NB4 (cell line): Measurements from ENCODE around the gene AMH.
A peak's percentile ranks its signal among the peaks of the same experiment; 100 is the strongest.

ENCODE experiments used
- DNase-seq: peaks from one replicate; pipeline ENCODE4 v3.0.0; 2010; ENCODE audit warnings: low read depth
- H3K4me3 ChIP-seq: one replicate; pipeline ENCODE4 v1.5.1; 2011; ENCODE audit warnings: mild to moderate bottlenecking, low read depth, low read length, moderate library complexity
- MYC ChIP-seq: IDR thresholded peaks from 2 replicates; pipeline ENCODE4 v1.6.1; 2011; ENCODE audit warnings: low read depth, low read length
- POLR2A ChIP-seq: IDR thresholded peaks from 2 replicates; pipeline ENCODE4 v1.6.1; 2011; ENCODE audit warnings: mild to moderate bottlenecking; ENCODE audit not compliant: insufficient read length; ENCODE audit errors: extremely low read depth
- TF ChIP-seq, protein P1 (sequence below): IDR thresholded peaks from 2 replicates; pipeline ENCODE4 v1.6.1; 2011; ENCODE audit warnings: low read depth, low read length
- TF ChIP-seq, protein P2 (sequence below): IDR thresholded peaks from one replicate; pipeline ENCODE4 v1.5.1; 2012; ENCODE audit warnings: low read depth, low read length

Gene AMH

DNA sequence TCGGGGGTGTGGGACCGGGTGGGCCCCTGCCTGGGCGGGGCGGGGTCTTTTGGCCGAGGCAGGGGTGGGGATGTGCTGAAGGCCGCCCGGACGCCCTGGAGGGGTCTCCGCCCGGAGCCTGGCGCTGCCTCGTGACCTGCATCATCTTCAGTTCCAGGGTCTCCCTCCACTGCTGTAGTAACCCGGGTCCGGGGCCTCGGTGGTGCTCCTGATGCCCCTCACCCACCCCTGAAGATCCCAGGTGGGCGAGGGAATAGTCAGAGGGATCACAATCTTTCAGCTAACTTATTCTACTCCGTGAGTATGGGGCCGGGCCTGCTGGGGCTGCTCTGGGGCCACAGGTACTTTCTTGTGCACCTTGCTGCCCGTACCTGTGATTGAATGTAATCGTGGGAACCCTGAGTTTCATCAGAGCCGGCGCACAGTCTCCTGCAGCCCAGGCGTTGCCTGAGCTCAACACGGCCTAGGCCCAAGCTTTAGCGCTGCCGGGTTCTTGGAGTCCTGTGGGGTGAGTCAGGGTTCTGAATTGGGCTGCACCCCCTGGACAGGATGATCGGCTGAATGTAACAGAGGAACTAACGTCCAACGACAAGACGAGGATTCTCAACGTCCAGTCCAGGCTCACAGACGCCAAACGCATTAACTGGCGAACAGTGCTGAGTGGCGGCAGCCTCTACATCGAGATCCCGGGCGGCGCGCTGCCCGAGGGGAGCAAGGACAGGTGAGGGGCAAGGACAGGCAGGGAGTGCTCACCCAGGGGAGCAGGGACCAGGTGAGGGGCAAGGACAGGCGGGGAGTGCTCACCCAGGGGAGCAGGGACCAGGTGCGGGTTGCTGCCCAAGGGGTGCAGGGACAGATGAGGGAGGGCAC lies 22.3 kb downstream of the AMH start:
- H3K4me3 ChIP-seq = peak overlapping the region; percentile 73
- TF ChIP-seq, protein P1, sequence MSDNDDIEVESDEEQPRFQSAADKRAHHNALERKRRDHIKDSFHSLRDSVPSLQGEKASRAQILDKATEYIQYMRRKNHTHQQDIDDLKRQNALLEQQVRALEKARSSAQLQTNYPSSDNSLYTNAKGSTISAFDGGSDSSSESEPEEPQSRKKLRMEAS = no peak
- TF ChIP-seq POLR2A (no peak), MYC (no peak)
- TF ChIP-seq, protein P2, sequence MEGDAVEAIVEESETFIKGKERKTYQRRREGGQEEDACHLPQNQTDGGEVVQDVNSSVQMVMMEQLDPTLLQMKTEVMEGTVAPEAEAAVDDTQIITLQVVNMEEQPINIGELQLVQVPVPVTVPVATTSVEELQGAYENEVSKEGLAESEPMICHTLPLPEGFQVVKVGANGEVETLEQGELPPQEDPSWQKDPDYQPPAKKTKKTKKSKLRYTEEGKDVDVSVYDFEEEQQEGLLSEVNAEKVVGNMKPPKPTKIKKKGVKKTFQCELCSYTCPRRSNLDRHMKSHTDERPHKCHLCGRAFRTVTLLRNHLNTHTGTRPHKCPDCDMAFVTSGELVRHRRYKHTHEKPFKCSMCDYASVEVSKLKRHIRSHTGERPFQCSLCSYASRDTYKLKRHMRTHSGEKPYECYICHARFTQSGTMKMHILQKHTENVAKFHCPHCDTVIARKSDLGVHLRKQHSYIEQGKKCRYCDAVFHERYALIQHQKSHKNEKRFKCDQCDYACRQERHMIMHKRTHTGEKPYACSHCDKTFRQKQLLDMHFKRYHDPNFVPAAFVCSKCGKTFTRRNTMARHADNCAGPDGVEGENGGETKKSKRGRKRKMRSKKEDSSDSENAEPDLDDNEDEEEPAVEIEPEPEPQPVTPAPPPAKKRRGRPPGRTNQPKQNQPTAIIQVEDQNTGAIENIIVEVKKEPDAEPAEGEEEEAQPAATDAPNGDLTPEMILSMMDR = no peak
- DNase-seq = peak; percentile 60

DNA sequence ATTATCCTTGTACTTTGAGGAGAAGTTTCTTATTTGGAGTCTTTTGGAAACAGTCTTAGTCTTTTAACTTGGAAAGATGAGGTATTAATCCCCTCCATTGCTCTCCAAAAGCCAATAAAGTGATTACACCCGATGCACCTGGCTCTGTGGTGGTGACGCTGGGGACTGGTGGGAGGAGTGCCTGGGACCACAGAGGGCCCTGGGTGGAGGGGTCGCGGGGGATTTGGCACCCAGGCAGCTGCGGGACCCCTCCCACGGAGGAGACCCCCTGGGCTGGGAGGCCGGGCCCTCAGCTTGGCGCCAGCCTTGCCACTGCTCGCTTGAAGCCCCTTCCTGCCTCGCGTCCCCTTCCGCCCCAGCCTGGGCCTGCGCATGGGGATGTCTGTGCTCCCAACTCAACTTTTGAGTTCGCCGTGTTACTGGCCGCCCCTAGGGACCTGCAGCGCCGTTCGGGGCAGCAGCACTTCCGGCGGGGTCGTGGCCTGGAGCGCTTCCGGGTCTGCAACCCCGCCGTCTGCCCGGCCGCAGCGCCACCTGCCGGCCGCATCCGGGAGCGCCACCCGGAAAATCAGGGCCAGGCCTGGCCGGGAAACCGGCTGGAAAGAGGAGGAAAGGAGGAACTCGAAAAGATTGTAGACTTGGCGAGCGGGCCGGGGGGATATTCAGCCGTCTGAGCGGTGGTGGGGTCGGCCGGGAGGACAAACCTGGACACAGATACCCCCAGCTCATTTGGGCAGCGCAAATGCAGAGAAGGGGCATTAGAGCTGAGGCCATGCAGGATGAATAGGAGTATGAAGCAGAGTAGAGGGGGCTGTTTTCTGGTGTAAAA lies 24.4 kb downstream of the AMH start:
- DNase-seq = peak; percentile 92
- H3K4me3 ChIP-seq = peak overlapping the region; percentile 65
- TF ChIP-seq POLR2A = peak; percentile 32
- 0 out of 2 replicates have a peak, but pooled peaks have one; percentile 31 for TF ChIP-seq MYC
- TF ChIP-seq, protein P2 = peak; percentile 65
- TF ChIP-seq, protein P1 = no peak; the same call in 1 of the 2 replicates

DNA sequence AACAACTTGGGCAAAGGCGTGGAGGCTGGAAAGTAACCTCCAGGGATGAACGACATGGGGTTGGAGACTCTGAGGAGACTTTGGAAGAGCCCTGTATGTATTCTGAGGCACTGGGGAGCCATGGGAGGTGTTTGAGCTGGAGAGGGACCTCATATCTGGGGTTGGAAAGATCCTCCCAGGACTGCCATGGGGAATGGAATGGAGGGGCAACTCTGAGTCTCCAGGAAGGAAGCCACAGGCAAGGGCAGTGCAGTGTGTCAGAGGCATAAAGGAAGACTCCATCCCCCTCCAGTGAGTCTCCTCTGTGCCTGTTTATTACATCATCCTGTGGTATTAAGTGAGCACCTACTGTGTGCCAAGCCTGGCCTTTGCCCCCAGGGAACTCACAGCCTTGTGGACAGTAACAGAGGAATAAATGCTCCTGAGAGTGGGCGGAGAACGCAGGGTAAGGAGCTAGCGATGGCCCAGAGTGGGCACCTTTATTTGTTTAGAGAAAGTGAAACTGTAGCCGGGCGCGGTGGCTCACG lies 25.1 kb downstream of the AMH start:
- TF ChIP-seq, protein P2 = no peak
- TF ChIP-seq MYC (no peak), POLR2A (no peak)
- TF ChIP-seq, protein P1 = no peak
- no peak for DNase-seq
- peak overlapping the region; percentile 38 for H3K4me3 ChIP-seq

DNA sequence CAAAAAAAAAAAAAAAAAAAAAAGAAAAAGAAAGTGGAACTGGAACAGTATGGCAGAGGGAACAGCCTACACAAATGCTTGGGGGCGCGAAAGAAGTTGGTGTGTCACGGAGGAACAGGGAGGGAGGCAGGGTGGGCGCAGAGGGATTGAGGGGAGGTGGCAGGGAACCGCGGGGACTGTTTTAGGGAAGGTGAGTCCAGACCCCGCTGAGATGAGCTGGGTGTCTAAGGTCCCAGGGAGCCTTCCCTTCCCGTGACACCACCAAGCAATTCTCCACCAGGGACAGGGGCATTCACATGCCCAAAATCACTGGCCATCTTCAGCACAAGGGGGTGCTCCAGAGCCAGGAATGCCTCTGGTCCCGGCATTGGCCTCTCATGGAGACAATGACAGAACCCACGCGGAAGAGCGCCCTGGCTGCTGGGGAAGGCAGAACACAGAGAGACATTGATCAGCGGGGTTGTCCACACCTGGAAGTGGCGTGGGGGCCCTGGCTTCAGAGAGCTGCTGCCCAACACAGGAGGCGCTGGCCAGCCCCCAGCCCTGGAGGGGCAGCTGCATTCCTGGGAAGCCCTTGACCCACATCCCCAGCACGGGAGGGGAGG lies 25.9 kb downstream of the AMH start:
- no peak for TF ChIP-seq MYC
- TF ChIP-seq, protein P2 = peak; percentile 17
- TF ChIP-seq POLR2A = no peak
- TF ChIP-seq, protein P1 = peak; percentile 32; the same call in 1 of the 2 replicates
- H3K4me3 ChIP-seq = no peak overlapping the region
- peak; percentile 73 for DNase-seq

DNA sequence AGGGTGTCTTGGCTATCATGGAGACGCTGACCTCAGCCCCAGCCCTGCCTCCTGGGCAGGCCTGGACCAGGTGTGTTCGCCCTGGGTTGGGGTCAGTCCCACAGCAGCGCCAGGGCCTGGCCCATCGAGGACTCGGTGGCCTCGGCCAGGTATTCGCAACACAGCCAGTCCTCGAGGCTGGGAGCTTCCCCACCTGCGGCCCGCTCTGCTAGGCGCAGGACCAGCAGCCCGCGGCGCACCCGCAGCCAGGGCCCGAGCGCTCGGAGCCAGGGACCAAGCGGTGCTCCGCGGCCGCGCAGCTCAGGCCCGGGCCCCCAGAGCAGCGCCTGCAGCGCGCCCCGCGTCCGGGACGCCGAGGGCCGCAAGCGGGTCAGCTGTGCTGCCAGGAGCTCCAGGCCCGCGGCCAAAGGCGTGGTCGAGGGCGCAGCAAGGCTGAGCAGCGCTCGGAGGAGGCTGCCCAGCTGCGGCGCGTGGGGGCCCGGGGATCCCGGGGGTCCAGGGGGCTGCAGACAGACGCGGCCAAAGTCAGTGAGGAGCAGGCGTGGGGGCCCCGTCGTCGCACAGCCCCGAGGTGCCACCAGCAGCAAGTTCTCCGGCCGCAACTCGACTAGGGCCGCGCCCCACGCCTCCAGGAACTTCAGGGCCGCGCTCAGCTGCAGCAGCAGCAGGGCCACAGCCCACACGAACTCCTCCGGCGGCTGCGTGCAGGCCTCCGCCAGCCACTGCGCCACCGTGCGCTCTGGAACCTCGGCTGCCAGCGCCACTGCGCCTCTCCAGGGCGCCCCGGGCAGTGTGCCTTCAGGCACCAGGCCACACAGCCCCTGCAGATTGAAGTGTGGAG lies 26.7 kb downstream of the AMH start:
- DNase-seq = no peak
- no peak overlapping the region for H3K4me3 ChIP-seq
- TF ChIP-seq, protein P1 = no peak
- TF ChIP-seq MYC (no peak), POLR2A (no peak)
- TF ChIP-seq, protein P2 = no peak
